Peyer's patch (tissue), 4 donors: Measurements from ENCODE around the gene NR4A1. TPM values are rescaled to one million over a fixed set of nuclear protein-coding genes. Genes with fewer than 3 reads are reported as not detected.

ENCODE experiments used
- DNase-seq, 3 donors: peaks; one replicate each; pipeline ENCODE4 v3.0.0-alpha.2; 2017 to 2019
- H3K27ac ChIP-seq, 4 donors: fragments of 200-600 bp; sonication (generic); one replicate each; pipeline ENCODE4 v1.5.1; 2016 to 2019
- H3K27me3 ChIP-seq, 2 donors: fragments of 200-600 bp; sonication (generic); one replicate each; pipeline ENCODE4 v1.5.1; 2019
- H3K36me3 ChIP-seq, 3 donors: fragments of 200-600 bp; sonication (generic); one replicate each; pipeline ENCODE4 v1.5.1; 2016 to 2019
- H3K4me1 ChIP-seq, 4 donors: fragments of 200-600 bp; sonication (generic); one replicate each; pipeline ENCODE4 v1.5.1; 2016 to 2019
- H3K4me3 ChIP-seq, 4 donors: fragments of 200-600 bp; sonication (generic); 1 replicate in 3 of 4; 2 replicates in 1 of 4; pipeline ENCODE4 v1.5.1; 2016 to 2019; ENCODE audit warnings: mild to moderate bottlenecking in 1 of 4
- H3K9me3 ChIP-seq, 4 donors: fragments of 200-600 bp; sonication (generic); one replicate each; pipeline ENCODE4 v1.5.1; 2016 to 2019; ENCODE audit warnings: mild to moderate bottlenecking in 1 of 4
- POLR2A ChIP-seq, 2 donors: fragments of 450-650 bp; IDR thresholded peaks; one replicate each; pipeline ENCODE4 v1.5.1; 2017; ENCODE audit warnings: antibody characterized with exemption in 2 of 2, mild to moderate bottlenecking in 2 of 2, moderate library complexity in 2 of 2
- total RNA-seq, 4 donors: library from RNA; depleted of rRNA; stranded (reverse); fragments of >200 nt; gene quantifications; one replicate each; pipeline ENCODE4 v1.1.0, GENCODE V29; 2016
- TF ChIP-seq, protein P1 (sequence below), 6 experiments: fragments of 450-650 bp in 4 of 6; fragments of 200-600 bp in 2 of 6; sonication (generic) in 1 of 6; IDR thresholded peaks; one replicate each; pipeline ENCODE4 v1.5.1; 2017 to 2019; ENCODE audit warnings: antibody characterized with exemption in 6 of 6, mild to moderate bottlenecking in 3 of 6, moderate library complexity in 1 of 6

The NR4A1 gene
- total RNA-seq, 4 donors from 2014 or later, result 3.9 to 265 (median 42.2) TPM

GRCh38 chr12:52033446-52034140 is 17.6 kb upstream of the NR4A1 start:
- peak overlapping the region; percentile 30 to 45 (median 40) for H3K4me3 ChIP-seq
- peaks cover 3 to 33% (median 20%) of the 10 kb centered on the region in 4 donors for H3K4me1 ChIP-seq
- H3K27me3 ChIP-seq, result no peaks in the 10 kb centered on the region
- DNase-seq, result no peak
- H3K27ac ChIP-seq, result peak overlapping the region; percentile 79 to 91 (median 84)
- H3K36me3 ChIP-seq, result no peaks in the 10 kb centered on the region
- no peak for TF ChIP-seq POLR2A (IDR thresholded peaks at IDR 0.05)
- TF ChIP-seq, protein P1, sequence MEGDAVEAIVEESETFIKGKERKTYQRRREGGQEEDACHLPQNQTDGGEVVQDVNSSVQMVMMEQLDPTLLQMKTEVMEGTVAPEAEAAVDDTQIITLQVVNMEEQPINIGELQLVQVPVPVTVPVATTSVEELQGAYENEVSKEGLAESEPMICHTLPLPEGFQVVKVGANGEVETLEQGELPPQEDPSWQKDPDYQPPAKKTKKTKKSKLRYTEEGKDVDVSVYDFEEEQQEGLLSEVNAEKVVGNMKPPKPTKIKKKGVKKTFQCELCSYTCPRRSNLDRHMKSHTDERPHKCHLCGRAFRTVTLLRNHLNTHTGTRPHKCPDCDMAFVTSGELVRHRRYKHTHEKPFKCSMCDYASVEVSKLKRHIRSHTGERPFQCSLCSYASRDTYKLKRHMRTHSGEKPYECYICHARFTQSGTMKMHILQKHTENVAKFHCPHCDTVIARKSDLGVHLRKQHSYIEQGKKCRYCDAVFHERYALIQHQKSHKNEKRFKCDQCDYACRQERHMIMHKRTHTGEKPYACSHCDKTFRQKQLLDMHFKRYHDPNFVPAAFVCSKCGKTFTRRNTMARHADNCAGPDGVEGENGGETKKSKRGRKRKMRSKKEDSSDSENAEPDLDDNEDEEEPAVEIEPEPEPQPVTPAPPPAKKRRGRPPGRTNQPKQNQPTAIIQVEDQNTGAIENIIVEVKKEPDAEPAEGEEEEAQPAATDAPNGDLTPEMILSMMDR (IDR thresholded peaks at IDR 0.05), result no peak
- H3K9me3 ChIP-seq, result no peaks in the 10 kb centered on the region

DNA sequence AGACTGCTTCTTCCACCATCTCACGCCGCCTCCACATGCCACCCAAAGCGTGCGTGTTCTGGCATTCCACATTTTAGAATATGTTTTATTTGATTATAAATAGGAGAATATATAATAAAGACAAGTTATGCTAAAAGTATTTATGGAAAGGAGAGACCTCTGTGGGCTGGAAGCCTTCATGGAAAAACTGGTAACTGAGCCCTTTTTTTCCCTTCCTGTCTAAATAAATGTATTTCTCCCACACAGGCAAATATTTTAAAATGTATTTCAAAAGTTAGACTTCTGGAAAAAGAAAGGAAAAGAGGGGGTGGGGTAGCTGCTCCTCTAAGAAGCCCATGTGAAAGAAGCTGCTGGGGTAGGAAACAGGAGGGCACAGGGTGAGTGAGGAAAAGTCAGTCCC is 16.1 kb upstream of the NR4A1 start:
- no peak overlapping the region for H3K27ac ChIP-seq
- TF ChIP-seq, protein P1 (IDR thresholded peaks at IDR 0.05), result no peak
- no peak for TF ChIP-seq POLR2A (IDR thresholded peaks at IDR 0.05)
- H3K9me3 ChIP-seq, result no peaks in the 10 kb centered on the region
- H3K4me1 ChIP-seq, result peaks cover 3 to 33% (median 20%) of the 10 kb centered on the region in 4 donors
- no peak for DNase-seq
- H3K4me3 ChIP-seq, result no peak overlapping the region
- no peaks in the 10 kb centered on the region for H3K27me3 ChIP-seq
- H3K36me3 ChIP-seq, result no peaks in the 10 kb centered on the region

DNA sequence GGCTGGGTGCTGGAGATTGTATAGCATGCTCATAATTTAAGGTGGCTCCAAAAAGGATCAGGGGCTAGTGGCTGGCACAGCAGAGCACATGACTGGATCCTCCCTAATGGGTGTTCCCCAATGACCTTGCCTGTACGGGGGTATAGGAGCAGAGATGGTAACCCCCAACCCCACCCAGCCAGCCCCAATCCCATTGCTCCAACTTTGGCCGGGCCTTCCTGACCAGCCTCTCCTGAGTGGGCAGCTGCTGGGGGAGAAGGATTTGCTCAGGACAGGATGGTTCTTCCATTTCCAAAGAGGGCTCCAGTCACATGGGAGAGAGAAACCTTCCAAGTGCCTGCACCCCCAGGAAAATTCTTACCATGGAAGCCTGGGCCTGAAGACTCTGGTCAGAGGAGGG is 15.3 kb upstream of the NR4A1 start:
- DNase-seq, result no peak
- Histone ChIP-seq H3K27ac (peak overlapping the region in 3 of 4 donors; percentile 66 to 87 (median 79)), H3K9me3 (no peaks in the 10 kb centered on the region), H3K4me3 (no peak overlapping the region), H3K4me1 (peaks cover 3 to 33% (median 20%) of the 10 kb centered on the region in 4 donors), H3K27me3 (no peaks in the 10 kb centered on the region), H3K36me3 (no peaks in the 10 kb centered on the region)
- no peak for TF ChIP-seq POLR2A (IDR thresholded peaks at IDR 0.05)
- TF ChIP-seq, protein P1 (IDR thresholded peaks at IDR 0.05), result no peak

DNA sequence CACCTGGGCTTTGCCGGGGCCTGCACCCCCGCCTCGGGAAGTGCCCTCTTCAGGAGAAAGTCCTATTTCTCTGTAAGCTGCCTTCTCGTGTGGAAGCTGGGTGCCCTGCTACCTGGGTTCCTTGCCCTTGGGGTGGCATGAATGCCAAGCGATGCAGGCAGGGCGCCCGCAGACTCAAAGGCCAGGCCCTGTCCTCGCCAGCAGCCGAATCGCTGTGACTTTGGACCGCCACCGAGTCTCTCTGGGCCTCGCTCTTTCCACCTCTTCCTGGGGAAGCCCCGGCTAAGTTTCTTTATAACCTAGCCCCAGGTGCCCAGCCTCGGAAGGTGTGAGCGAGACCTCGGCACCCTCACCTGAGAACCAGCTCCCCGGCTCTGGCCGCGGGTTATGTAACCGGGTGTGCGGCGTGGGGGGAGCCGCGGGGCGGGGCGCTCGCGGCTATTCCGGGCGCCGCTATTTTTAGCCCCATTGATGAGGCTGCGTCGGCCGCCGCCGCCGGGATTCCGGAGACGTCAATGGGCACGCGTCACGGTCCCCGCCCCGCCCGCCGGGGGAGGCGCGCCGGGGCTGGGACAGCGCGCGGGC is 14.6 kb upstream of the NR4A1 start:
- DNase-seq, result peak; percentile 87 to 94 (median 89)
- Histone ChIP-seq H3K4me3 (peak overlapping the region; percentile 65 to 80 (median 66)), H3K36me3 (no peaks in the 10 kb centered on the region), H3K27me3 (no peaks in the 10 kb centered on the region), H3K9me3 (no peaks in the 10 kb centered on the region), H3K27ac (peak overlapping the region; percentile 66 to 87 (median 74)), H3K4me1 (peaks cover 3 to 33% (median 21%) of the 10 kb centered on the region in 4 donors)
- TF ChIP-seq, protein P1 (IDR thresholded peaks at IDR 0.05), result no peak
- TF ChIP-seq POLR2A (IDR thresholded peaks at IDR 0.05), result peak; percentile 36 to 66

GRCh38 chr12:52037248-52037861 is 13.9 kb upstream of the NR4A1 start:
- Histone ChIP-seq H3K4me3 (peak overlapping the region; percentile 65 to 80 (median 66)), H3K36me3 (no peaks in the 10 kb centered on the region), H3K4me1 (peaks cover 3 to 34% (median 24%) of the 10 kb centered on the region in 4 donors), H3K9me3 (no peaks in the 10 kb centered on the region), H3K27me3 (no peaks in the 10 kb centered on the region), H3K27ac (peak overlapping the region; percentile 69 to 87 (median 80))
- TF ChIP-seq POLR2A (IDR thresholded peaks at IDR 0.05), result no peak
- TF ChIP-seq, protein P1 (IDR thresholded peaks at IDR 0.05), result no peak
- DNase-seq, result peak in 2 of 3 donors; percentile 67 to 69
